ENCODE data around the gene BZW2.
A peak's percentile ranks its signal among the peaks of the same experiment; 100 is the strongest.

The BZW2 gene

DNA sequence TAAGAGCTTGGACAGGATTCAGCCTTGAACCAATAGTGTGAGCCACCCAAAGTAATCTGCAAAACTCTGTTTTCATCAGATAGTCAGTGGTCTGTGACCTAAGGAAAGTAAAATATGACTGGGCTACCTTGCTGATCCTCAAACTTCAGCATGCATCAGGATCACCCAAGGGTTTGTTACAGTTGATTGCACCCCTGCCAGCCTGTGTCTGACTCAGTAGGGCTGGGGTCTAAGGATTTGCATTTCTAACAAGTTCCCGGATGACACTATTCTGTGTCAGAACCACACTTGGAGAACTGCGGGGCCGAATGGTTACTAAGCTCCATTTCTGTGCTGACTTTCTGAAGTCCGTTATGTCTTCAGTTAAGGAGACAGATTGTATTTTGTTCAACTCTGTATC, 66.9 kb downstream of the BZW2 start:
- Mint-ChIP-seq H3K4me3 (no peak overlapping the region), H3K4me1 (peaks cover 17% of the 10 kb centered on the region), H3K9me3 (peaks cover 0 to 9% of the 10 kb centered on the region in 2 donors), H3K27me3 (no peaks in the 10 kb centered on the region), H3K27ac (no peak overlapping the region)
- ATAC-seq, result peak; percentile 73
- DNase-seq, result no peak

DNA sequence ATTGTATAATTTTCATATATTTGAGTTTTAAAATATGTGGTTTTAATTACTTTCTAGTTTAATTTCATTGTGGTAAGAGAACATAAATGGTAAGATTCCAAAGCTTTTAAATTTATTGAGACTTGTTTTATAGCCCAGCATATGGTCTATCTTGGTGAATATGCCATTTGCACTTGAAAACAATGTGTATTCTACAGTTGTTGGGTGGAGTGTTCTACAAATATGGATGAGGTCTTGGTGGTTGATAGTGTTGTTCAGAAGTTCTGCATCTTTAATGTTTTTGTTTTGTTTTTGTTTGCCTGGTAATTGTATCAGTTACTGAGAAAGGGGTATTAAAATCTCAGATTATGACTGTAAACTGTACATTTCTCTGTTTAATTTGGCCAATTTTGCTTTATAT, 69.9 kb downstream of the BZW2 start:
- ATAC-seq (no peak), DNase-seq (no peak)
- Mint-ChIP-seq H3K9me3 (peaks cover 0 to 9% of the 10 kb centered on the region in 2 donors), H3K27me3 (no peaks in the 10 kb centered on the region), H3K4me3 (no peak overlapping the region), H3K4me1 (peaks cover 13% of the 10 kb centered on the region), H3K27ac (no peak overlapping the region)

DNA sequence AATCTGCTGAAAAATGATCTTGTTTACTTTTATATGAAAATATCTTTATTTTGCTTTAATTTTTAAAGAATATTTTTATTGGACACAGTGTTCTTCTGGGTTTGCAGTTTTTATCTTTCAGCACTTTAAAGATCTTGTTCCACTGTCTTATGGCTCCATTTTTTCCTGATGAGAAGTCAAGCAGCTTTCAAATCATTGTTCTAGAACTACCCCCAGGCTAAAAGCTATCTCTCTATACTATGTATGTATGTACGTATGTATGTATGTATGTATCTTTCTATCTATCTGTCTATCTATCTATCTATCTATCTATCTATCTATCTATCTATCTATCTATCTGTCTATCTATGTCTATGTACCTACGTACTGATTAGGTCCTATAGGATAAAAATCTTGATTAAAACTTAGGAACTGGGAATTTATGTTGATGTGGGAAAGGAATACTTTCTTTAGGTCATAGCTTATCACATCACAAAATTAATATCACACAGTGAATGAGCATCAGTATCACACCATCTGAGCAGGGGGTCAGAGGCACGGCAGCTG, 72.2 kb downstream of the BZW2 start:
- no peaks in the 10 kb centered on the region for H3K9me3 Mint-ChIP-seq
- no peak for ATAC-seq
- no peak for DNase-seq
- H3K4me1 Mint-ChIP-seq, result peaks cover 6% of the 10 kb centered on the region
- no peak overlapping the region for H3K27ac Mint-ChIP-seq
- no peak overlapping the region for H3K4me3 Mint-ChIP-seq
- H3K27me3 Mint-ChIP-seq, result no peaks in the 10 kb centered on the region

DNA sequence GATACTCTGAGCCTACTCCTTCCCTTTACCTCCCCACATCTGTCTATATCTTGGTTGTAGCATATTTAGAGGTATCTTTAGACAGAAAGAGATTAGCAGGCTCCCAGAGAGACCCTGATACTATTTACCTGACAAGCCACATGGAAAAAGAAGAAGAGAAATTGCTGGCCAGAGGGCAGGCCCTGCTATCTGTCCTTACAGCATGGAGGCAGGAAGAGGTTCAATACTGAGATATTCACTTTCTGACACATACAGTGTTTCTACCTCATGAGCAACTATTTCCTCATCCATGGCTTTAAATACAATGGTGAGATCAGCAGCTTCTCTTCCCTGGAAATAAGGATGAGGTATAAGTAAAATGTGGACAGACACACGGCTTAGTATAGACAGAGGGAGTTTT, 73.7 kb downstream of the BZW2 start:
- H3K9me3 Mint-ChIP-seq, result no peaks in the 10 kb centered on the region
- no peaks in the 10 kb centered on the region for H3K27me3 Mint-ChIP-seq
- peaks cover 6% of the 10 kb centered on the region for H3K4me1 Mint-ChIP-seq
- DNase-seq (no peak), ATAC-seq (peak; percentile 35)
- no peak overlapping the region for H3K4me3 Mint-ChIP-seq
- H3K27ac Mint-ChIP-seq, result peak overlapping the region in 1 of 2 donors; percentile 63

DNA sequence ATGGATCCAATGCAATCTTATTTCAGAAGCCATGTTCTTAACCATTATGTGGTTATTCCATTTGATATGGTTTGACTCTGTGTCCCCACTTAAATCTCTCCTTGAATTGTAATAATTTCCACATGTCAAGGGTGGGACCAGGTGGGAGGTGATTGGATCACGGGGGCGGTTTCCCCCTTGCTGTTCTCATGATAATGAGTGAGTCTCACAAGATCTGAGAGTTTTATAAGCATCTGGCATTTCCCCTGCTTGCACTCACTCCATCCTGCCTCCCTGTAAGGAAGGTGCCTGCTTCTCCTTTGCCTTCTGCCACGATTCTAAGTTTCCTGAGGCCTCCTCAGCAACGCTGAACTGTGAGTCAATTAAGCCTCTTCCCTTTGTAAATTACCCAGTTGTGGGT, 75.6 kb downstream of the BZW2 start:
- H3K4me3 Mint-ChIP-seq, result no peak overlapping the region
- no peak for DNase-seq
- no peaks in the 10 kb centered on the region for H3K9me3 Mint-ChIP-seq
- H3K4me1 Mint-ChIP-seq, result peaks cover 6% of the 10 kb centered on the region
- H3K27ac Mint-ChIP-seq, result no peak overlapping the region
- no peaks in the 10 kb centered on the region for H3K27me3 Mint-ChIP-seq
- no peak for ATAC-seq

DNA sequence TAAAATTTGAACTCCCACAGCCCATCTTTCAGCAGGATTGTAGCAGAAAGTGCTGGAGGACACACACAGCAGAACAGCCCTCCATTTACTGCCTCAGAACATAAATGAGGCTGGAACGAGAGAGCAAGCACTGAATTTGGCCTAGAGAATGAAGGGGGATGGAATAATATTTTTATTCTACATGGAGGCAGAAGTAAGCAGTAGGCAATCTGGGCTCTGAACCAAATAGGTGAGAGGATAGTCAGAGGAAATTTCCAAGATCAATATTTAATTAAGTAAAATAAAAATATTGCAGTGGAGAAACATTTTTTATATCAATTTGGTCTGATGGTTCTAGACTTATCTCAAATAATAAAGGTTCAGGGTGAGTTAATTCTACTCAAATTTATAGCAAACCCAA, 78.4 kb downstream of the BZW2 start:
- DNase-seq (no peak), ATAC-seq (no peak)
- Mint-ChIP-seq H3K4me3 (no peak overlapping the region), H3K27me3 (no peaks in the 10 kb centered on the region), H3K27ac (no peak overlapping the region), H3K9me3 (no peaks in the 10 kb centered on the region), H3K4me1 (peaks cover 6% of the 10 kb centered on the region)

DNA sequence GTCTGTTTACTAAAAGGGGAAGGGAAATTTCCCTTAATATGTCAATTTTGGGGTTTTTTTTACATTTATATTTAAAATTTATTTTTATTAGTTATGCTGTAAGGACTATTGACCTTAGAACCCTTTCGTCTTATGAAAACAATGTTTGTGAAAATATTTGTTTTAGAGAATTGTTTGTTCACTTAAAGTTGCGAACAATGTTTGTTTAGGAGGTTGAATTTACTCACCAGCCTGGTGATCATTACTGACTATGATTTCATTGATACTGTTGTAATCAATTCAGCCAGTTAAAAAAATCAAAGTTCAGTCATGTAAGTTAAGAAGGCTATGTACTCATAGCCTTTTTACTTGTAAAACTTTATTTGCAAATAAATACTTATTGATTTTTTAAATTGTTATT, 80.2 kb downstream of the BZW2 start:
- Mint-ChIP-seq H3K4me1 (peaks cover 6% of the 10 kb centered on the region), H3K9me3 (no peaks in the 10 kb centered on the region), H3K27ac (no peak overlapping the region), H3K4me3 (no peak overlapping the region), H3K27me3 (no peaks in the 10 kb centered on the region)
- no peak for DNase-seq
- no peak for ATAC-seq

DNA sequence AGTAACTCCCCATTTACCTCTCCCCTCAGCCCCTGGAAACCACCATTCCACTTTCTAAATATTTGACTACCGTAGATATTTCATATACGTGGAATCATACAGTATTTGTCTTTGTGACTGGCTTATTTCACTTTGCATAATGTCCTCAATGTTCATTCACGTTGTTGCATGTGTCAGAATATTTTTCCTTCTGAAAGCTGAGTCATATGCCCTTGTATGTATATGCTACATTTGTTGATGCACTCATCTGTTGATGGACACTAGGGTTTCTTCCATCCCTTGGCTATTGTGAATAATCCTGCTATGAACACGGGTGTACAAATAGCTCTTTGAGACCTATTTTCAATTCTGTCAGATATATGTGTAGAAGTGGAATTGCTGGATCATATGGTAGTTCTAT, 81.8 kb downstream of the BZW2 start:
- no peak for ATAC-seq
- H3K4me3 Mint-ChIP-seq, result no peak overlapping the region
- no peaks in the 10 kb centered on the region for H3K4me1 Mint-ChIP-seq
- no peaks in the 10 kb centered on the region for H3K9me3 Mint-ChIP-seq
- H3K27me3 Mint-ChIP-seq, result no peaks in the 10 kb centered on the region
- DNase-seq, result no peak
- H3K27ac Mint-ChIP-seq, result no peak overlapping the region

DNA sequence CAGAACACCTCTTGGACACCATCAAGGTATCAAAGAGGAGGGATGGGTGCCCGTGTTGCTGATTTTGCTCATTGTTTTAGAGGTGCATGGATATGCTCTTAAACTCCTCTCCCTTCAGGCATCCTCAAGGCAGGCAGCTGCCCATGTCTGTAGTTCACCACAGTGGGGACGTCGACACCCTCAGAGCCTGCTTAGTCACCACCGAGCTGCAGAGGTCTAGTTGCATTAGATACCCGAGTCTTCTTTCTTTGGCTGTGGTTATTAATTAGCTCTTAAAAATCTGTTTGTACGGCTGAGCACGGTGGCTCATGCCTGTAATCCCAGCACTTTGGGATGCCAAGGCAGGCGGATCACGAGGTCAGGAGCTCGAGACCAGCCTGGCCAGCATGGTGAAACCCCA, 82.8 kb downstream of the BZW2 start:
- Mint-ChIP-seq H3K27me3 (no peaks in the 10 kb centered on the region), H3K4me3 (no peak overlapping the region), H3K27ac (no peak overlapping the region), H3K4me1 (no peaks in the 10 kb centered on the region), H3K9me3 (no peaks in the 10 kb centered on the region)
- ATAC-seq, result no peak
- DNase-seq, result no peak

DNA sequence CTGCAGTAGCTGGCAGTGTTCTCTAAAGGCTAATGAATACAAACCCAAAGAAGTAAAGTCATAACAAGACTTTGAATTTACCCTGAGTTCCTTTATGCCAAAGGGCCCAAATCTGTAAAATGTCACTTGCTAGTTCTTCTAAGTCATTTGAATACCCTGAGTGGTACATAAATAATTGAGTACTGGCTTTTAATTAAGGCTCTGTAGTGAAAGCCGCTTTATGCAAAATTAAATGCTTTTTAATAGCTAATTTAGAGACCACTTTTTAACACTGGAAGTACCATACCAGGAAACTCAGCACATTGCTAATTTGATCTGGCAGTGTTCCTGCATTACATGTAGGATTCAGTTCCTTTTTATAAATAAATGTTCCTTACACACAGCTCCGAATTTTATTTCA, 83.6 kb downstream of the BZW2 start:
- DNase-seq (no peak), ATAC-seq (no peak)
- Mint-ChIP-seq H3K4me1 (no peaks in the 10 kb centered on the region), H3K27me3 (no peaks in the 10 kb centered on the region), H3K9me3 (no peaks in the 10 kb centered on the region), H3K27ac (no peak overlapping the region), H3K4me3 (no peak overlapping the region)

DNA sequence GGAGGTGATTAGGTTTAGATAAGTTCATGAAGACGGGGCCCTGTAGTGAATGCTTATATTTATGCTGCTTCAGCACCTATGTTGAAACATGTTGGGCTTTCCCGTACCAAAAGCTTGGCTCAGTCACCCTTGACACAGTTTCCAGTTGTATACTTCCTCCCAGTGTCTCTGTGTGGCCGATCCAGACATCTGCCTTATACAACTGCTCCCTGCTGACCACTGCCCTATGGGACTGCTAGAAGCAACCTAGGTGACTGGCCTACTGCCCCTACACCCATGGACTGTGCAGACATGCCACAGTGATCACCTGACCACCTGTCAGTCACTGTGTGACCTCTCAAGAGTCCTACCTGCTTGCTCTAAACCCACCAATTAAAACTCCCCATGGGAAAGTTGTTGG, 85.0 kb downstream of the BZW2 start:
- Mint-ChIP-seq H3K9me3 (no peaks in the 10 kb centered on the region), H3K4me3 (no peak overlapping the region), H3K27me3 (no peaks in the 10 kb centered on the region), H3K27ac (no peak overlapping the region), H3K4me1 (no peaks in the 10 kb centered on the region)
- no peak for ATAC-seq
- DNase-seq, result no peak

DNA sequence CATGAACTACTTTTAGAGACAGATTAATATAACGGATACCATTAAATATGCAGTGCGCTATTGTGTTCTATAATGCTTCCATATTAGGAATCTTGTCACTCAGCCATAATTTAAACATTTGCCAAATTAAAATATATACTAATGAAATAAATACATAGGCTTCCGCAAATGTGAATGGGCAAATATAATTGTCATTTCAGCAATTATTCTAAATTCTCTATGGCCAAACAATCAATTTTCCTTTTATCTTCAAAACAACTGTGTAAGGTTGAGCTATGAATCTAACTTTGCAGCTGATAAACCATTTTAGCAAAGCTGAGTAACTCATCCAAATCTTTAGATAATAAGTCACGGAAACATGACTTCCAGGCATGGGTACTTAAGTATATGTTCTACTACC, 86.8 kb downstream of the BZW2 start:
- Mint-ChIP-seq H3K9me3 (no peaks in the 10 kb centered on the region), H3K4me1 (no peaks in the 10 kb centered on the region), H3K4me3 (no peak overlapping the region), H3K27me3 (no peaks in the 10 kb centered on the region), H3K27ac (no peak overlapping the region)
- ATAC-seq (no peak), DNase-seq (no peak)

DNA sequence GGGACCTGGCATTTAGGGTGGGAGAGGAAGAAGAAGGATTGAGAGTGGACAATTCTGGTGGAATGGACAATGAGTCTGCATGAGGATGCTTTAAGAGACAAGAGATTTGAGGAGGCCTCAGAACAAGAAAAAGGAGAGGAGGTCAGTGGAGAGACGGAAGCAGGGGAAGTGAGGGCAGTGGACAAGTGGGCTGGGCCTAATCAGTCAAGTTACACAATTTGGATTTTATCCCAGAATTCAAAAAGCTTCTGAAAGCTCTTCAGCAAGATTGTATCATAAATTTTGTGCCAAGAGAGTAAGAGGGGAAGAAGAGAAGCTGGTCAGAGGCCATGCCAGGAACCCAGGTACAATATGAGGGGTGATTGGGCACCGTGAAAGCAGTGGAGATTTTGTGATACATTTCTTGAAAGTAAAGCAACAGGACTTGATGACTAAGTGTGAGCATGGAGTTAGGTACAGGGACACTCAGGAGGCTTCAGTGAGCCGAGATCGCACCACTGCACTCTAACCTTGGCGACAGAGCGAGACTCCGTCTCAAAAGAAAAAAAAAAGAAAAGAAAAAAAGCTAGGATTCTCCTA, 88.3 kb downstream of the BZW2 start:
- no peak overlapping the region for H3K27ac Mint-ChIP-seq
- no peak overlapping the region for H3K4me3 Mint-ChIP-seq
- DNase-seq, result no peak
- H3K27me3 Mint-ChIP-seq, result no peaks in the 10 kb centered on the region
- no peaks in the 10 kb centered on the region for H3K4me1 Mint-ChIP-seq
- ATAC-seq, result no peak
- H3K9me3 Mint-ChIP-seq, result no peaks in the 10 kb centered on the region

DNA sequence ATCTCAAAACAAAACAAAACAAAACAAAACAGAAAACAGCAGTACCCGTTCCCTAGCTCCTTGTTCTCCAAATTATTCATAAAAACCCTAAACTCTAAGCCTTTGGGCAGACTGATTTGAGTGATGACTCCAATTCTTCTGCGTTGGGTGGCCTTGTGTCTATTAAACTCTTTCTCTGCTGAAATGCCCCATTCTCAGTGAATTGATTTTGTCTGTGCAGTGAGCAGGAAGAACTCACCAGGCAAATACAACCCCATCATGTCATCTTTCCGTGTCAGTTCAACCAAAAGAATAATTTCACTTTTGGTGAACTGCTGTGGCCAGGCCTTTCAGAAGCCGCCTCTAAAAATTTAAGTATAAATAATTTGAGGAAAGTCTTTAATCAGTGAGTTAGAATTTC, 89.0 kb downstream of the BZW2 start:
- ATAC-seq (no peak), DNase-seq (no peak)
- H3K27ac Mint-ChIP-seq, result no peak overlapping the region
- H3K27me3 Mint-ChIP-seq, result no peaks in the 10 kb centered on the region
- H3K9me3 Mint-ChIP-seq, result no peaks in the 10 kb centered on the region
- H3K4me3 Mint-ChIP-seq, result no peak overlapping the region
- H3K4me1 Mint-ChIP-seq, result no peaks in the 10 kb centered on the region

DNA sequence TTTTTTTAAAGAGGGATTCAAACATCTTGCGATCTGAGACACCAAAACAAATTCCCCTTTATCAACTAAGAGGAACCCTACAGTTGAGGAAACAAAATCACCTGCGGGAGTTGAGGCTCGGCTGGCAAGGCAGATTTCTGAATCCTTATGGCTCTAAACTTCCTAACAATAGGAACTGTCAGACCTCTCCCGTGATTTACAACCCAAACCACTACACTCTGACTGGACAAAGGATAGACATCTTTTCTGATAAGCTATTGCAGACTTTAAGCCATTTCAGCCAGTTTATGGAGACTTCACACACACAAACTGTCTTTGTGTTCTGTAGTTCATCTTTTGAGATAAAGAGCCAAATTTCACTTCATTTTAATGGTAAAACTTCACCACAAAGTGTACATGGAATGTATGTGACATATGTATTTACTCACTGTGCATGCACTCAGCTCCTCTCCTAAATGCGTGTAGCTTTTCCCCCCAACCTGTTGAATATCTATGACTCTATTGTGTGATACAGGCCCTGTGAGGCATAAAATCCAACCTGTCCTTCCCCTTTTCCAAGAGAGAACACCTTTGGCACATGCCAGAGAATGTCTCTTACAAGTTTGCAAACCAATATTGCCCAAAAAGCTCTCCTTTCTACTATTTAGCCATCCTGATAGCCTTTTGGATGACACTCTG, 92.2 kb downstream of the BZW2 start:
- no peaks in the 10 kb centered on the region for H3K9me3 Mint-ChIP-seq
- ATAC-seq (no peak), DNase-seq (no peak)
- no peak overlapping the region for H3K27ac Mint-ChIP-seq
- peaks cover 6% of the 10 kb centered on the region for H3K4me1 Mint-ChIP-seq
- H3K4me3 Mint-ChIP-seq, result no peak overlapping the region
- H3K27me3 Mint-ChIP-seq, result no peaks in the 10 kb centered on the region

DNA sequence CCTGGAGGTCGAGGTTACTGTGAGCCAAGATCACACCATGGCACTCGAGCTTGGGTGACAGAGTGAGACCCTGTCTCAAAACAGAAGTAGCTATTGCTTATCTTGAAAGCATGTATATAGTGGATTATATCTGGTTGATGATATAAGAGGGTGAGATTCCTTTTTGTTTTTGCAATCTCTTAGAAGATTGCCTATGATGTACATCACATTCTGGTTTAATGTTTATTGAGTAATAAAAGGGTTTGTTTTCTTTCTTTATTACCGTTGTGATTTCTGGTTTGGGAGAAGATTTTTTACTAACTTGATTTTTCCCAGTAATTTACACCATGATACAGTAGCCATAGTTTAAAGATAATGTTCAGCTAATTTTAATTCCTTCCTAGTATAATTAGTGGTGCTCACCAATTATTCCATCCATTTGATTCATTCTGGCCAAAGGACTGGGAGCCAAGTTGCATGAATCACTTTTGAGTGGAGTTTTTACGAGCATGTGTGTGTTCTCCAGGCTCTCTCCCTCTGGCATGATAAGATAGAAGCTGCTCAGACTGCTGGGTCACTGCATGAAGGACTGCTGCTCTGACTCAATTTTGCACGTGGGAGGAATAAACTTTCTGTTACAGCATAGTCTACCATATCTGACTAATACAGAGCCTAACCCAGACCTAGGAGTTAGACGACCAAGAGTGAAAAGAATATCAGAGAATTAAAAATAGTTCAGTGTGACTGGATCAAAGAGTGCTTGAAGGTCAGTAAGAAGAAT, 94.1 kb downstream of the BZW2 start:
- Mint-ChIP-seq H3K9me3 (no peaks in the 10 kb centered on the region), H3K4me1 (peaks cover 6% of the 10 kb centered on the region), H3K27me3 (no peaks in the 10 kb centered on the region), H3K27ac (no peak overlapping the region), H3K4me3 (no peak overlapping the region)
- no peak for DNase-seq
- peak; percentile 48 for ATAC-seq
